ENCODE data around the gene ANKRD65.

GRCh38 chr1:1399187-1399871 lies 21.7 kb downstream of the ANKRD65 start, which contains the start of gene CCNL2:
- peak; percentile 34 to 74 (median 39) for TF ChIP-seq CTCF (optimal IDR thresholded peaks at IDR 0.05 in 1 of 3, IDR thresholded peaks at IDR 0.05 in 1 of 3, conservative IDR thresholded peaks at IDR 0.05 in 1 of 3; ENCODE audit: extremely low read depth in 1 of 3, insufficient read depth in 2 of 3, low read length in 3 of 3)
- no peak for TF ChIP-seq EZH2 (IDR thresholded peaks at IDR 0.05; ENCODE audit: low read length)
